ENCODE data around the gene CDX1.

CDX1 gene

GRCh38 chr5:150184990-150185912 lies 18.7 kb downstream of the CDX1 start:
- no peak for DNase-seq

- DNase-seq: no peak
Measured at GRCh38 chr5:150186137-150186536, 19.6 kb downstream of the CDX1 start.

GRCh38 chr5:150186897-150187296 lies 20.3 kb downstream of the CDX1 start:
- no peak for DNase-seq

GRCh38 chr5:150188146-150188842 lies 21.7 kb downstream of the CDX1 start:
- no peak for DNase-seq

GRCh38 chr5:150189326-150189725 lies 22.7 kb downstream of the CDX1 start:
- no peak for DNase-seq

GRCh38 chr5:150189728-150190502 lies 23.3 kb downstream of the CDX1 start, which contains the start of gene SLC6A7:
TSS of gene SLC6A7 (plus strand) at chr5:150190062. CDS start at chr5:150190328, 266 bp downstream.
- DNase-seq: peak in 1 of 2 experiments; percentile 5

- DNase-seq: no peak
Measured at GRCh38 chr5:150190503-150190979, 24.0 kb downstream of the CDX1 start.

- no peak for DNase-seq
Measured at GRCh38 chr5:150190987-150191386, 24.4 kb downstream of the CDX1 start.

GRCh38 chr5:150192462-150192861 lies 25.9 kb downstream of the CDX1 start:
- DNase-seq: no peak

- DNase-seq: no peak
Measured at GRCh38 chr5:150195736-150196485, 29.3 kb downstream of the CDX1 start.

GRCh38 chr5:150196514-150196913 lies 29.9 kb downstream of the CDX1 start:
- no peak for DNase-seq

GRCh38 chr5:150196986-150197385 lies 30.4 kb downstream of the CDX1 start:
- no peak for DNase-seq

- DNase-seq: no peak
Measured at GRCh38 chr5:150197476-150197875, 30.9 kb downstream of the CDX1 start.

GRCh38 chr5:150202501-150202900 lies 35.9 kb downstream of the CDX1 start:
- DNase-seq: no peak

GRCh38 chr5:150203832-150204589 lies 37.4 kb downstream of the CDX1 start:
- no peak for DNase-seq

GRCh38 chr5:150204590-150204960 lies 38.0 kb downstream of the CDX1 start:
- no peak for DNase-seq

GRCh38 chr5:150206098-150206778 lies 39.7 kb downstream of the CDX1 start:
- DNase-seq: no peak

GRCh38 chr5:150206779-150207115 lies 40.2 kb downstream of the CDX1 start:
- DNase-seq: no peak

GRCh38 chr5:150208187-150209098 lies 41.9 kb downstream of the CDX1 start:
- DNase-seq: no peak

GRCh38 chr5:150209099-150209635 lies 42.6 kb downstream of the CDX1 start:
- no peak for DNase-seq

All from NCI-H526 (cell line).